CD14-positive monocyte (primary cell): ENCODE data around the gene ARHGEF16. TPM values are rescaled to one million over a fixed set of nuclear protein-coding genes. Genes with fewer than 3 reads are reported as not detected.

Experiments used
- DNase-seq, 3 donors: peaks; one replicate each; pipeline ENCODE4 v3.0.0-alpha.2; 2011 to 2022
- H2AFZ ChIP-seq: 2 replicates; pipeline ENCODE4 v1.6.0; 2012; ENCODE audit warnings: mild to moderate bottlenecking, low read depth, low read length, inconsistent platforms; ENCODE audit not compliant: insufficient read depth, poor library complexity, severe bottlenecking
- H3K27ac ChIP-seq, 2 donors: 1 replicate in 1 of 2; 2 replicates in 1 of 2; pipeline ENCODE4 v1.5.1; 2012 to 2013; ENCODE audit warnings: low read length in 2 of 2, control low read depth in 1 of 2, inconsistent platforms in 1 of 2, low read depth in 1 of 2, mild to moderate bottlenecking in 1 of 2
- H3K27me3 ChIP-seq, 2 donors: one replicate each; pipeline versions ENCODE4 v1.6.0 to v1.6.1; 2011 to 2013; ENCODE audit warnings: low read length in 2 of 2; ENCODE audit not compliant: control insufficient read depth in 2 of 2, insufficient read depth in 2 of 2
- H3K36me3 ChIP-seq, 2 donors: replicated peaks in 1 of 2; 1 replicate in 1 of 2; 2 replicates in 1 of 2; pipeline versions ENCODE4 v1.5.1 to v1.6.1; 2012 to 2013; ENCODE audit warnings: low read length in 2 of 2, control low read depth in 1 of 2, inconsistent platforms in 1 of 2, mild to moderate bottlenecking in 1 of 2; ENCODE audit not compliant: insufficient read depth in 2 of 2, control insufficient read depth in 1 of 2
- H3K4me1 ChIP-seq, 2 donors: 1 replicate in 1 of 2; 2 replicates in 1 of 2; pipeline versions ENCODE4 v1.5.1 to v1.6.1; 2012 to 2013; ENCODE audit warnings: low read length in 2 of 2, control low read depth in 1 of 2, inconsistent platforms in 1 of 2, mild to moderate bottlenecking in 1 of 2, moderate library complexity in 1 of 2; ENCODE audit not compliant: insufficient read depth in 2 of 2, control insufficient read depth in 1 of 2
- H3K4me2 ChIP-seq: replicated peaks from 2 replicates; pipeline ENCODE3; 2012; ENCODE audit warnings: low read length, moderate library complexity, mild to moderate bottlenecking; ENCODE audit not compliant: poor library complexity, severe bottlenecking; ENCODE audit errors: extremely low read depth
- H3K4me3 ChIP-seq, 3 experiments: fragments of 200-600 bp in 1 of 3; sonication (generic) in 1 of 3; replicated peaks in 1 of 3; 1 replicate in 2 of 3; 2 replicates in 1 of 3; pipeline ENCODE4 v1.5.1; 2011 to 2013; ENCODE audit warnings: low read length in 3 of 3, mild to moderate bottlenecking in 3 of 3, control low read depth in 2 of 3, low read depth in 2 of 3, inconsistent platforms in 1 of 3, moderate library complexity in 1 of 3
- H3K79me2 ChIP-seq: 2 replicates; pipeline ENCODE4 v1.6.0; 2012; ENCODE audit warnings: mild to moderate bottlenecking, control low read depth, inconsistent platforms, low read length, moderate library complexity; ENCODE audit not compliant: insufficient read depth
- H3K9ac ChIP-seq: 2 replicates; pipeline ENCODE4 v1.6.0; 2017; ENCODE audit warnings: low read length, mild to moderate bottlenecking; ENCODE audit not compliant: insufficient read depth, poor library complexity, severe bottlenecking
- H3K9me3 ChIP-seq, 2 donors: replicated peaks in 1 of 2; 1 replicate in 1 of 2; 2 replicates in 1 of 2; pipeline versions ENCODE4 v1.5.1 to v1.6.1; 2012 to 2013; ENCODE audit warnings: low read length in 2 of 2, control low read depth in 1 of 2; ENCODE audit not compliant: control insufficient read depth in 1 of 2, insufficient read depth in 1 of 2
- H4K20me1 ChIP-seq: 2 replicates; pipeline ENCODE4 v1.6.0; 2012; ENCODE audit warnings: mild to moderate bottlenecking, low read length, control low read depth, moderate library complexity; ENCODE audit not compliant: insufficient read depth
- H3K27ac Mint-ChIP-seq, 7 donors: one replicate each; pipeline ENCODE4 v1.8.0; 2020; ENCODE audit warnings: mild to moderate bottlenecking in 7 of 7, mixed read lengths in 7 of 7, moderate library complexity in 6 of 7, inconsistent platforms in 2 of 7
- H3K27me3 Mint-ChIP-seq, 3 donors: one replicate each; pipeline ENCODE4 v1.8.0; 2021 to 2022; ENCODE audit warnings: low read depth in 3 of 3, mild to moderate bottlenecking in 3 of 3, mixed read lengths in 3 of 3, moderate library complexity in 3 of 3, inconsistent platforms in 1 of 3
- H3K36me3 Mint-ChIP-seq, 2 donors: one replicate each; pipeline ENCODE4 v1.8.0; 2020; ENCODE audit warnings: mixed read lengths in 2 of 2, inconsistent platforms in 1 of 2, mild to moderate bottlenecking in 1 of 2
- H3K4me1 Mint-ChIP-seq: one replicate; pipeline ENCODE4 v1.8.0; 2020; ENCODE audit warnings: mild to moderate bottlenecking, mixed read lengths
- H3K4me3 Mint-ChIP-seq, 2 donors: one replicate each; pipeline ENCODE4 v1.8.0; 2020; ENCODE audit warnings: mild to moderate bottlenecking in 2 of 2, mixed read lengths in 2 of 2, moderate library complexity in 1 of 2
- H3K9me3 Mint-ChIP-seq, 7 donors: one replicate each; pipeline ENCODE4 v1.8.0; 2020 to 2022; ENCODE audit warnings: mixed read lengths in 7 of 7, mild to moderate bottlenecking in 6 of 7, moderate library complexity in 6 of 7, inconsistent platforms in 2 of 7
- WGBS: methylation state at CpG from one replicate; pipeline ENCODE4 v1.1.5; 2013; ENCODE audit warnings: missing lambda C conversion rate; ENCODE audit not compliant: insufficient coverage; 5-methylcytosine and 5-hydroxymethylcytosine counted together
- intact Hi-C, 2 donors: fragments of 100-400 bp; cut with micrococcal nuclease; formaldehyde crosslinking; loops; one replicate each; pipeline versions ENCODE4 v1.15.0 to v1.15.1; 2023
- polyA plus RNA-seq, 3 donors: library from polyadenylated mRNA; depleted of rRNA in 1 of 3; unstranded in 2 of 3; stranded (reverse) in 1 of 3; fragments of 300-500 nt in 2 of 3; fragments of >200 nt in 1 of 3; fragmentation: Illumina TruSeq in 2 of 3; gene quantifications; 1 replicate in 2 of 3; 2 replicates in 1 of 3; pipeline ENCODE4 v1.2.3, GENCODE V29; 2012 to 2021
- TF ChIP-seq, protein P1 (sequence below): fragments of 200-600 bp; IDR thresholded peaks from one replicate; pipeline ENCODE4 v1.8.0; 2022; ENCODE audit warnings: antibody characterized with exemption, mild to moderate bottlenecking

The ARHGEF16 gene
- polyA plus RNA-seq, 3 donors = not detected

DNA sequence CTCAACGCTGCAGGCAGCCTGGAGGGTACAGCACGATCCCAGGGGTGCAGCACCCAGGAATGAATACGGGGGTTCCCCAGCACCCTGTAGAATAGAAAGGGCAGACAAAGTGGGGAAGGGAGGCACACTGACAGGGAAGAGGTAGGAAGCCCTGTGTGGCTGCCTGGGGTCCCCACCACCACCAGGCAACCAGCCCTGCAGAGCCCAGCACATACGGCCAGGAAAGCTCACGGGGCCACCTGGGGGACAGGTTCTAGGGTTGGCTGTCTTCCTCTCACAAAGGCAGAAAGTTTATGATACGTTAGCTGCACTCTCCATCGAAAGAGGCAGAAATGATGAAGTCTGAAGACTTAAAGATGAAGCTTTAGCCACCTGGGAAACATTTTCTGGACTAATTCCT, 52.5 kb downstream of the ARHGEF16 start:
- no peaks in the 10 kb centered on the region for H3K4me1 Mint-ChIP-seq
- H3K27ac ChIP-seq = no peak overlapping the region
- H3K4me3 ChIP-seq = no peak overlapping the region
- H3K79me2 ChIP-seq = no peaks in the 10 kb centered on the region
- no peaks in the 10 kb centered on the region for H3K36me3 ChIP-seq
- H3K27me3 Mint-ChIP-seq = peaks cover 0 to 5% (median 3%) of the 10 kb centered on the region in 3 donors
- H3K9me3 ChIP-seq = no peaks in the 10 kb centered on the region
- peaks cover 0 to under 1% (median 0%) of the 10 kb centered on the region in 7 donors for H3K9me3 Mint-ChIP-seq
- H3K27me3 ChIP-seq = no peaks in the 10 kb centered on the region
- intact Hi-C loops = no loop called here
- H3K4me3 Mint-ChIP-seq = no peak overlapping the region
- H3K4me1 ChIP-seq = no peaks in the 10 kb centered on the region
- no peak overlapping the region for H3K9ac ChIP-seq
- no peak for DNase-seq
- WGBS = 90% methylated on average over 4 of the region's 7 CpGs
- TF ChIP-seq, protein P1, sequence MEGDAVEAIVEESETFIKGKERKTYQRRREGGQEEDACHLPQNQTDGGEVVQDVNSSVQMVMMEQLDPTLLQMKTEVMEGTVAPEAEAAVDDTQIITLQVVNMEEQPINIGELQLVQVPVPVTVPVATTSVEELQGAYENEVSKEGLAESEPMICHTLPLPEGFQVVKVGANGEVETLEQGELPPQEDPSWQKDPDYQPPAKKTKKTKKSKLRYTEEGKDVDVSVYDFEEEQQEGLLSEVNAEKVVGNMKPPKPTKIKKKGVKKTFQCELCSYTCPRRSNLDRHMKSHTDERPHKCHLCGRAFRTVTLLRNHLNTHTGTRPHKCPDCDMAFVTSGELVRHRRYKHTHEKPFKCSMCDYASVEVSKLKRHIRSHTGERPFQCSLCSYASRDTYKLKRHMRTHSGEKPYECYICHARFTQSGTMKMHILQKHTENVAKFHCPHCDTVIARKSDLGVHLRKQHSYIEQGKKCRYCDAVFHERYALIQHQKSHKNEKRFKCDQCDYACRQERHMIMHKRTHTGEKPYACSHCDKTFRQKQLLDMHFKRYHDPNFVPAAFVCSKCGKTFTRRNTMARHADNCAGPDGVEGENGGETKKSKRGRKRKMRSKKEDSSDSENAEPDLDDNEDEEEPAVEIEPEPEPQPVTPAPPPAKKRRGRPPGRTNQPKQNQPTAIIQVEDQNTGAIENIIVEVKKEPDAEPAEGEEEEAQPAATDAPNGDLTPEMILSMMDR = no peak
- H4K20me1 ChIP-seq = no peaks in the 10 kb centered on the region
- peaks cover 0 to 3% of the 10 kb centered on the region in 2 donors for H3K36me3 Mint-ChIP-seq
- H3K27ac Mint-ChIP-seq = no peak overlapping the region
- no peak overlapping the region for H2AFZ ChIP-seq
- no peak overlapping the region for H3K4me2 ChIP-seq

DNA sequence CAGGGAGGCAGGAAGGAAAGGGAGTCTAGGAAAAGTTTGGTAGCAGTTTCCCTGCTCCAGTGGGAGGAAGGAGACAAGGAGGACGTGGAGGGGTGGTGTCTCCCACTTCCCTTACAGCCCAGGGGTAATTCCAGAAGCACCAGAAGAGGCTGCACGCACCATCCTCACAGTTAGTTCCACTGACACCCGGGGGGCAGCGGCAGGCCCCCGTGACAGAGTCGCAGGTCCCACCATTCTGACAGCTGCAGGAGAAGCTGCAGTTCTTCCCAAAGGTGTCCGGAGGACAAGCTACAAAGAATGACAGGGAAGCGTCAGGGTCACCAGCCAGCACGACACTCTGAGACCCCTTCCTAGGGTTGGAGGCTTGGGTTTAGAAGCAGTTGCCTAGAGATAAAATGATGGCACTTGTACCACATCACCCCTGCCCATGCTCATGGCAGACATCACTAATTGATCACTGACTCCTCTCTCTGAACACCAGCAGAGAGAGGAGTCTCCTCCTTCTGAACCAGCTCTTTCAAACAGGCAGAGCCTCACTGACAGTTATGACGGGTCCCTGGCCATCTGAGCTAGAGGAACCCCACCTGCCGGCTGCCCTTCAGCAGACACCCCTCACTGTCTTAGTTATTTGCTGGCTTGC, 53.3 kb downstream of the ARHGEF16 start:
- H3K79me2 ChIP-seq = no peaks in the 10 kb centered on the region
- H3K36me3 ChIP-seq = no peaks in the 10 kb centered on the region
- H3K9me3 ChIP-seq = no peaks in the 10 kb centered on the region
- H3K27me3 Mint-ChIP-seq = peaks cover 0 to 5% (median 3%) of the 10 kb centered on the region in 3 donors
- H4K20me1 ChIP-seq = no peaks in the 10 kb centered on the region
- H3K9ac ChIP-seq = no peak overlapping the region
- DNase-seq = no peak
- peak overlapping the region in 2 of 7 donors; percentile 13 to 46 for H3K27ac Mint-ChIP-seq
- 98% methylated on average over 8 of the region's 11 CpGs for WGBS
- intact Hi-C loops = no loop called here
- peaks cover 0 to 3% (median 0%) of the 10 kb centered on the region in 7 donors for H3K9me3 Mint-ChIP-seq
- H3K27ac ChIP-seq = no peak overlapping the region
- H3K27me3 ChIP-seq = no peaks in the 10 kb centered on the region
- H3K4me1 ChIP-seq = no peaks in the 10 kb centered on the region
- no peak overlapping the region for H2AFZ ChIP-seq
- no peaks in the 10 kb centered on the region for H3K4me1 Mint-ChIP-seq
- H3K4me3 Mint-ChIP-seq = no peak overlapping the region
- H3K4me2 ChIP-seq = no peak overlapping the region
- H3K4me3 ChIP-seq = no peak overlapping the region
- TF ChIP-seq, protein P1 = no peak
- peaks cover 0 to 3% of the 10 kb centered on the region in 2 donors for H3K36me3 Mint-ChIP-seq
